GM18907 (cell line): ENCODE measurements around the gene SYNRG.

Source experiments
- ATAC-seq: cut with Tn5 transposase; IDR thresholded peaks from one replicate; pipeline ENCODE4 v1.9.1; 2021; ENCODE audit warnings: mild to moderate bottlenecking, moderate library complexity; ENCODE audit not compliant: unreplicated experiment

Gene SYNRG

GRCh38 chr17:37604556-37604955, 4.7 kb downstream of the SYNRG start:
- no peak for ATAC-seq

GRCh38 chr17:37598145-37598544, 11.1 kb downstream of the SYNRG start:
- ATAC-seq: no peak

- no peak for ATAC-seq
Measured at GRCh38 chr17:37592291-37592690, 16.9 kb downstream of the SYNRG start.

GRCh38 chr17:37585066-37585465, 24.2 kb downstream of the SYNRG start:
- no peak for ATAC-seq

- ATAC-seq: no peak
Measured at GRCh38 chr17:37576281-37576680, 32.9 kb downstream of the SYNRG start.

- no peak for ATAC-seq
Measured at GRCh38 chr17:37574427-37574826, 34.8 kb downstream of the SYNRG start.

- no peak for ATAC-seq
Measured at GRCh38 chr17:37571674-37572073, 37.5 kb downstream of the SYNRG start.

GRCh38 chr17:37570527-37571093, 38.6 kb downstream of the SYNRG start:
- ATAC-seq: no peak

- ATAC-seq: no peak
Measured at GRCh38 chr17:37568350-37569053, 40.7 kb downstream of the SYNRG start.

GRCh38 chr17:37567538-37567937, 41.7 kb downstream of the SYNRG start:
- no peak for ATAC-seq

- ATAC-seq: no peak
Measured at GRCh38 chr17:37567137-37567536, 42.1 kb downstream of the SYNRG start.

GRCh38 chr17:37564252-37564651, 45.0 kb downstream of the SYNRG start:
- ATAC-seq: no peak

GRCh38 chr17:37562016-37562745, 47.0 kb downstream of the SYNRG start:
- no peak for ATAC-seq

- ATAC-seq: no peak
Measured at GRCh38 chr17:37558299-37558698, 50.9 kb downstream of the SYNRG start.

GRCh38 chr17:37557482-37557881, 51.7 kb downstream of the SYNRG start:
- ATAC-seq: no peak

GRCh38 chr17:37555386-37555785, 53.8 kb downstream of the SYNRG start:
- no peak for ATAC-seq

- no peak for ATAC-seq
Measured at GRCh38 chr17:37553401-37553966, 55.7 kb downstream of the SYNRG start.

GRCh38 chr17:37551788-37552187, 57.4 kb downstream of the SYNRG start:
- ATAC-seq: no peak

- no peak for ATAC-seq
Measured at GRCh38 chr17:37547986-37548385, 61.2 kb downstream of the SYNRG start.

- no peak for ATAC-seq
Measured at GRCh38 chr17:37546302-37546701, 62.9 kb downstream of the SYNRG start.

GRCh38 chr17:37545486-37545885, 63.7 kb downstream of the SYNRG start:
- ATAC-seq: no peak

GRCh38 chr17:37543637-37544052, 65.6 kb downstream of the SYNRG start:
- no peak for ATAC-seq
